K562 (cell line): Measurements from ENCODE around the gene EMILIN1. TPM values are rescaled to one million over a fixed set of nuclear protein-coding genes. Genes with fewer than 3 reads are reported as not detected.

ENCODE experiments used
- ARNT ChIP-seq, 2 experiments: fragments of 450-650 bp; IDR thresholded peaks; 2 replicates each; pipeline ENCODE4 v1.6.1; 2016; ENCODE audit warnings: mild to moderate bottlenecking in 1 of 2
- EP400 ChIP-seq: fragments of 450-650 bp; IDR thresholded peaks from 2 replicates; pipeline ENCODE4 v1.6.1; 2017; ENCODE audit warnings: antibody characterized with exemption, mild to moderate bottlenecking, moderate library complexity
- ETV5 ChIP-seq: sonication (generic); formaldehyde crosslinking; IDR thresholded peaks from 2 replicates; pipeline ENCODE4 v1.4.0; 2020; ENCODE audit warnings: low read depth, mild to moderate bottlenecking, missing genetic modification reagents
- MAX ChIP-seq: sonication (generic); formaldehyde crosslinking; IDR thresholded peaks from 2 replicates; pipeline ENCODE4 v1.9.0; 2022; ENCODE audit warnings: mild to moderate bottlenecking, missing genetic modification reagents
- MAZ ChIP-seq, 2 experiments: fragments of 450-650 bp in 1 of 2; sonication (generic) in 1 of 2; formaldehyde crosslinking; IDR thresholded peaks in 1 of 2; conservative IDR thresholded peaks in 1 of 2; 2 replicates each; pipeline versions ENCODE4 v1.4.0 to v1.5.0; 2020; ENCODE audit warnings: mild to moderate bottlenecking in 1 of 2, missing genetic modification reagents in 1 of 2
- MBD1 ChIP-seq: fragments of 250-450 bp; sonication (Bioruptor Pico); IDR thresholded peaks from 2 replicates; pipeline ENCODE4 v1.8.0; 2022; ENCODE audit warnings: inconsistent platforms
- MYC ChIP-seq, 2 experiments: fragments of 250-450 bp in 1 of 2; sonication (Bioruptor Pico) in 1 of 2; IDR thresholded peaks; 2 replicates each; pipeline versions ENCODE4 v1.5.1 to v1.6.1; 2012 to 2021; ENCODE audit warnings: low read depth in 2 of 2, borderline replicate concordance in 1 of 2, improper control_type of control experiment in 1 of 2, low read length in 1 of 2, mild to moderate bottlenecking in 1 of 2, moderate library complexity in 1 of 2
- NCOR1 ChIP-seq: fragments of 450-650 bp; IDR thresholded peaks from 2 replicates; pipeline ENCODE4 v1.6.1; 2016; ENCODE audit warnings: mild to moderate bottlenecking, moderate library complexity
- POLR2G ChIP-seq: fragments of 200-400 bp; formaldehyde crosslinking; IDR thresholded peaks from 2 replicates; pipeline ENCODE4 v1.6.1; 2017; ENCODE audit warnings: low read depth, mild to moderate bottlenecking, antibody characterized with exemption, low read length, moderate library complexity
- RBFOX2 ChIP-seq: fragments of 200-400 bp; formaldehyde crosslinking; IDR thresholded peaks from 2 replicates; pipeline ENCODE4 v1.6.1; 2017; ENCODE audit warnings: low read depth, mild to moderate bottlenecking, low read length, moderate library complexity
- SP1 ChIP-seq: sonication (generic); formaldehyde crosslinking; IDR thresholded peaks from 2 replicates; pipeline ENCODE4 v1.8.1; 2022; ENCODE audit warnings: mild to moderate bottlenecking, missing genetic modification reagents
- TRIM28 ChIP-seq: fragments of 450-650 bp; IDR thresholded peaks from 2 replicates; pipeline ENCODE4 v1.6.1; 2017
- YY1 ChIP-seq, 3 experiments: IDR thresholded peaks; 2 replicates each; pipeline ENCODE4 v1.6.1; 2011; ENCODE audit warnings: low read length in 2 of 3, mild to moderate bottlenecking in 2 of 3, moderate library complexity in 2 of 3, borderline replicate concordance in 1 of 3, control low read depth in 1 of 3, low read depth in 1 of 3; ENCODE audit not compliant: insufficient read depth in 3 of 3, insufficient replicate concordance in 2 of 3, control insufficient read depth in 1 of 3, insufficient read length in 1 of 3; ENCODE audit errors: extremely low read depth in 1 of 3
- ZBTB33 ChIP-seq: sonication (generic); formaldehyde crosslinking; IDR thresholded peaks from 2 replicates; pipeline ENCODE4 v1.8.1; 2023; ENCODE audit warnings: mild to moderate bottlenecking, missing genetic modification reagents
- ZNF76 ChIP-seq: fragments of 250-450 bp; sonication (Bioruptor Pico); IDR thresholded peaks from 2 replicates; pipeline ENCODE4 v1.4.0; 2020; ENCODE audit warnings: mild to moderate bottlenecking, moderate library complexity, borderline replicate concordance
- polyA plus RNA-seq, 8 experiments: library from polyadenylated mRNA; depleted of rRNA in 4 of 8; stranded (reverse) in 5 of 8; unstranded in 3 of 8; fragments of >200 nt; fragmentation: Nextera tagmentation in 2 of 8; fragmentation: Illumina TruSeq in 1 of 8; extraction: Ambion mirVana in 2 of 8; extraction: Trizol in 1 of 8; gene quantifications; 2 replicates each; pipeline versions ENCODE4 v1.2.1 to v1.2.3, GENCODE V29; 2011 to 2014; ENCODE audit warnings: inconsistent platforms in 1 of 8, missing spikeins in 1 of 8
- total RNA-seq, 7 experiments: library from RNA; depleted of rRNA in 6 of 7; stranded (reverse); fragments of >200 nt in 6 of 7; fragmentation: Illumina TruSeq in 2 of 7; extraction: Trizol in 2 of 7; gene quantifications; 2 replicates each; pipeline versions ENCODE4 v1.2.1 to v1.2.3, GENCODE V29; 2011 to 2021; ENCODE audit warnings: low replicate concordance in 1 of 7
- TF ChIP-seq, protein P1 (sequence below): fragments of 450-650 bp; formaldehyde crosslinking; IDR thresholded peaks from 2 replicates; pipeline ENCODE4 v1.4.0; 2020; ENCODE audit warnings: mild to moderate bottlenecking, moderate library complexity

Gene EMILIN1
- total and polyA plus RNA-seq, 9 of the 15 experiments (the other 6 are each of a cell fraction or from before 2014, with no cell fraction given): 0.04 to 2.7 (median 0.54) TPM; not detected in 2

DNA sequence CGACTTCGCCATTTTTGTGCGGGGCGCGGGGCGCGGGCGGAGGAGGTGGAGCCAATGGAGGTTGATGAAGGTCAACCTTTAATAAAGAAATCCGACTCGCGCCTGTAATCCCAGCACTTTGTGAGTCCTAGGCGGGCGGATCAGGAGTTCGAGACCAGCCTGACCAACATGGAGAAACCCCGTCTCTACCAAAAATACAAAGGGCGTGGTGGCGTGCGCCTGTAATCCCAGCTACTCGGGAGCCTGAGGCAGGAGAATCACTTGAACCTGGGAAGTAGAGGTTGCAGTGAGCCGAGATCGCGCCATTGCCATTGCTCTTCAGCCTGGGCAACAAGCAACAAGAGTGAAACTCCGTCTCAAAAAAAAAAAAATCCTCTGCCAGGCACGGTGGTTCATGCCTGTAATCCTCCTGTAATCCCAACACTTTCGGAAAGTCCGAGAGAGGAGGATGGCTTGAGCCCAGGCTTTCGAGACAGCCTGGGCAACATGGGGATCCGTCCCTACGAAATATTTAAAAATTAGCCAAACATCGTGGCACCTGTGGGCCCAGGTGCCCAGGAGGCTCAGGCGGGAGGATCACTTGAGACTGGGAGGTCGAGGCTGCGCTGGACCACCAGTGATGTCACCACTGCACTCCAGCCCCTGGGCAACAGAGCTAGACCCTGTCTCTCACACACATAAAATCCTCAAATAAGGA is 56.5 kb downstream of the EMILIN1 start (continued):
- TF ChIP-seq RBFOX2 (peak; percentile 32; the same call in 1 of the 2 replicates), MAZ (CRISPR knock-in tag; conservative IDR thresholded peaks at IDR 0.05 in 1 of 2, IDR thresholded peaks at IDR 0.05 in 1 of 2) (no peak; a peak in 1 of 4 replicates), YY1 (IDR thresholded peaks at IDR 0.05; ENCODE audit: borderline replicate concordance in 1 of 3, control insufficient read depth in 1 of 3, extremely low read depth in 1 of 3, insufficient read depth in 3 of 3, insufficient read length in 1 of 3, insufficient replicate concordance in 2 of 3, low read depth in 1 of 3, low read length in 2 of 3) (peak in 2 of 3 experiments; percentile 94 to 100), MYC (IDR thresholded peaks at IDR 0.05; ENCODE audit: low read depth, low read length) (no peak), MYC (CRISPR knock-in tag; IDR thresholded peaks at IDR 0.05; ENCODE audit: borderline replicate concordance, low read depth) (no peak), MBD1 (CRISPR knock-in tag) (peak; percentile 82; the same call in 1 of the 2 replicates), MAX (CRISPR knock-in tag) (0 out of 2 replicates have a peak, but pooled peaks have one; percentile 23), ARNT (IDR thresholded peaks at IDR 0.05) (0 out of 4 replicates have a peak, but pooled peaks of 1 of the 2 experiments have one; percentile 56), ZNF76 (CRISPR knock-in tag) (no peak), ZBTB33 (CRISPR knock-in tag) (peak; percentile 54; the same call in 1 of the 2 replicates), TRIM28 (0 out of 2 replicates have a peak, but pooled peaks have one; percentile 52), POLR2G (peak; percentile 3; the same call in 1 of the 2 replicates), NCOR1 (0 out of 2 replicates have a peak, but pooled peaks have one; percentile 75), ETV5 (CRISPR knock-in tag) (0 out of 2 replicates have a peak, but pooled peaks have one; percentile 35), SP1 (CRISPR knock-in tag) (peak; percentile 63; the same call in 1 of the 2 replicates), EP400 (0 out of 2 replicates have a peak, but pooled peaks have one; percentile 26)
- TF ChIP-seq, protein P1, sequence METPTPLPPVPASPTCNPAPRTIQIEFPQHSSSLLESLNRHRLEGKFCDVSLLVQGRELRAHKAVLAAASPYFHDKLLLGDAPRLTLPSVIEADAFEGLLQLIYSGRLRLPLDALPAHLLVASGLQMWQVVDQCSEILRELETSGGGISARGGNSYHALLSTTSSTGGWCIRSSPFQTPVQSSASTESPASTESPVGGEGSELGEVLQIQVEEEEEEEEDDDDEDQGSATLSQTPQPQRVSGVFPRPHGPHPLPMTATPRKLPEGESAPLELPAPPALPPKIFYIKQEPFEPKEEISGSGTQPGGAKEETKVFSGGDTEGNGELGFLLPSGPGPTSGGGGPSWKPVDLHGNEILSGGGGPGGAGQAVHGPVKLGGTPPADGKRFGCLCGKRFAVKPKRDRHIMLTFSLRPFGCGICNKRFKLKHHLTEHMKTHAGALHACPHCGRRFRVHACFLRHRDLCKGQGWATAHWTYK (CRISPR knock-in tag): no peak
